IMR-90 (cell line): Measurements from ENCODE around the gene SLAMF6. TPM values are rescaled to one million over a fixed set of nuclear protein-coding genes. Genes with fewer than 3 reads are reported as not detected.

Experiments used
- ATAC-seq: fragments of 200-7000 bp; cut with Tn5 transposase; 2 replicates; pipeline ENCODE4 v1.9.1; 2020; ENCODE audit warnings: low read depth, mild to moderate bottlenecking, moderate library complexity
- BruUV-seq: library from RNA; stranded (reverse); fragments of 400-500 nt; replicated peaks from 2 replicates; lab custom pipeline; 2021; lab: Mats Ljungman, UMichigan
- CTCF ChIA-PET: fragments of 300-600 bp; formaldehyde crosslinking; extraction: SDS; loops from one replicate; lab custom pipeline; 2021; ENCODE audit warnings: antibody characterized with exemption; lab: Yijun Ruan, JAX
- POLR2A ChIA-PET: fragments of 300-600 bp; sonication (Branson Sonifier 250); formaldehyde crosslinking; loops from one replicate; lab custom pipeline; 2022; ENCODE audit warnings: antibody characterized with exemption; ENCODE audit not compliant: unreplicated experiment; lab: Charles Lee
- DNase-seq: peaks from one replicate; pipeline ENCODE4 v3.0.0; 2013
- H2AFZ ChIP-seq: replicated peaks from 2 replicates; pipeline ENCODE3; 2013; ENCODE audit warnings: low read length, mild to moderate bottlenecking; ENCODE audit not compliant: poor library complexity
- H2AK5ac ChIP-seq: 2 replicates; pipeline ENCODE4 v1.6.1; 2013; ENCODE audit warnings: low read depth, low read length, inconsistent platforms
- H2AK9ac ChIP-seq: replicated peaks from 2 replicates; pipeline ENCODE3; 2013; ENCODE audit warnings: mild to moderate bottlenecking, low read depth, low read length, moderate library complexity; ENCODE audit not compliant: poor library complexity
- H2BK120ac ChIP-seq: 2 replicates; pipeline ENCODE4 v1.6.1; 2013; ENCODE audit warnings: low read depth, low read length, inconsistent platforms
- H2BK15ac ChIP-seq: 3 replicates; pipeline ENCODE4 v1.6.1; 2013; ENCODE audit warnings: low read depth, low read length, inconsistent platforms
- H2BK20ac ChIP-seq: 2 replicates; pipeline ENCODE4 v1.6.1; 2013; ENCODE audit warnings: low read depth, mild to moderate bottlenecking, inconsistent platforms, low read length, moderate library complexity
- H2BK5ac ChIP-seq: 2 replicates; pipeline ENCODE4 v1.6.1; 2013; ENCODE audit warnings: mild to moderate bottlenecking, low read depth, low read length, inconsistent platforms; ENCODE audit not compliant: poor library complexity, severe bottlenecking
- H3K14ac ChIP-seq: replicated peaks from 2 replicates; pipeline ENCODE4 v1.6.1; 2013; ENCODE audit warnings: low read depth, low read length, inconsistent platforms
- H3K18ac ChIP-seq: 2 replicates; pipeline ENCODE4 v1.6.1; 2013; ENCODE audit warnings: low read depth, low read length, control low read depth
- H3K23ac ChIP-seq: 2 replicates; pipeline ENCODE4 v1.6.1; 2013; ENCODE audit warnings: low read depth, low read length, inconsistent platforms
- H3K27ac ChIP-seq: 2 replicates; pipeline ENCODE4 v1.5.1; 2013; ENCODE audit warnings: mild to moderate bottlenecking, control low read depth, low read length; ENCODE audit not compliant: insufficient read depth
- H3K27me3 ChIP-seq: 2 replicates; pipeline ENCODE4 v1.6.1; 2013; ENCODE audit warnings: low read length; ENCODE audit not compliant: control insufficient read depth, insufficient read depth
- H3K36me3 ChIP-seq: 2 replicates; pipeline ENCODE4 v1.6.1; 2013; ENCODE audit warnings: low read length, mixed read lengths; ENCODE audit not compliant: control insufficient read depth, insufficient read depth
- H3K4ac ChIP-seq: 2 replicates; pipeline ENCODE4 v1.6.1; 2013; ENCODE audit warnings: low read depth, low read length, inconsistent platforms
- H3K4me1 ChIP-seq: 2 replicates; pipeline ENCODE4 v1.6.1; 2013; ENCODE audit warnings: low read length, mixed read lengths; ENCODE audit not compliant: control insufficient read depth, insufficient read depth
- H3K4me2 ChIP-seq: 2 replicates; pipeline ENCODE4 v1.6.1; 2013; ENCODE audit warnings: low read depth, mild to moderate bottlenecking, control low read depth, low read length, moderate library complexity
- H3K4me3 ChIP-seq: 2 replicates; pipeline ENCODE4 v1.5.1; 2013; ENCODE audit warnings: low read depth, mild to moderate bottlenecking, control low read depth, low read length, moderate library complexity; ENCODE audit not compliant: insufficient read depth
- H3K56ac ChIP-seq: 2 replicates; pipeline ENCODE4 v1.6.1; 2013; ENCODE audit warnings: low read length, inconsistent platforms; ENCODE audit not compliant: insufficient read depth; ENCODE audit errors: extremely low read depth
- H3K79me1 ChIP-seq, 2 experiments: 2 replicates each; pipeline ENCODE4 v1.6.1; 2013; ENCODE audit warnings: low read length in 2 of 2, inconsistent platforms in 1 of 2, low read depth in 1 of 2
- H3K9ac ChIP-seq: 2 replicates; pipeline ENCODE4 v1.6.1; 2013; ENCODE audit warnings: low read depth, low read length, control low read depth
- H3K9me1 ChIP-seq: 2 replicates; pipeline ENCODE4 v1.6.1; 2013; ENCODE audit warnings: low read length, inconsistent platforms; ENCODE audit not compliant: insufficient read depth
- H3K9me3 ChIP-seq: 2 replicates; pipeline ENCODE4 v1.6.1; 2013; ENCODE audit warnings: low read length; ENCODE audit not compliant: control insufficient read depth, insufficient read depth
- H4K20me1 ChIP-seq: 2 replicates; pipeline ENCODE4 v1.6.1; 2013; ENCODE audit warnings: low read length, inconsistent platforms; ENCODE audit not compliant: insufficient read depth
- H4K5ac ChIP-seq: 2 replicates; pipeline ENCODE4 v1.6.1; 2013; ENCODE audit warnings: mild to moderate bottlenecking, low read depth, low read length, control low read depth
- H4K8ac ChIP-seq, 2 experiments: 2 replicates each; pipeline ENCODE4 v1.6.1; 2013; ENCODE audit warnings: low read depth in 2 of 2, low read length in 2 of 2, control low read depth in 1 of 2, inconsistent platforms in 1 of 2
- H4K91ac ChIP-seq: 2 replicates; pipeline ENCODE4 v1.6.1; 2013; ENCODE audit warnings: low read depth, low read length, inconsistent platforms; ENCODE audit not compliant: insufficient read depth
- BHLHE40 ChIP-seq: fragments of 150-350 bp; IDR thresholded peaks from 2 replicates; pipeline ENCODE4 v1.6.1; 2016; ENCODE audit warnings: mild to moderate bottlenecking, low read depth, low read length
- CEBPB ChIP-seq: IDR thresholded peaks from 2 replicates; pipeline ENCODE4 v1.6.1; 2012; ENCODE audit warnings: low read depth, low read length, improper control_type of control experiment
- CHD1 ChIP-seq: IDR thresholded peaks from 2 replicates; pipeline ENCODE4 v1.6.1; 2012; ENCODE audit warnings: low read depth, low read length, improper control_type of control experiment
- CTCF ChIP-seq: conservative IDR thresholded peaks from 2 replicates; pipeline ENCODE4 v1.5.1; 2012; ENCODE audit warnings: mild to moderate bottlenecking, low read depth, low read length, improper control_type of control experiment
- ELK1 ChIP-seq: fragments of 150-350 bp; IDR thresholded peaks from 2 replicates; pipeline ENCODE4 v1.6.1; 2016; ENCODE audit warnings: low read depth, mild to moderate bottlenecking, low read length, moderate library complexity, borderline replicate concordance
- FOS ChIP-seq: fragments of 150-350 bp; IDR thresholded peaks from 2 replicates; pipeline ENCODE4 v1.6.1; 2016; ENCODE audit warnings: low read depth, low read length
- MAFK ChIP-seq: IDR thresholded peaks from 2 replicates; pipeline ENCODE4 v1.6.1; 2012; ENCODE audit warnings: low read depth, low read length, improper control_type of control experiment
- MAZ ChIP-seq: IDR thresholded peaks from 2 replicates; pipeline ENCODE4 v1.6.1; 2012; ENCODE audit warnings: low read depth, mild to moderate bottlenecking, low read length, improper control_type of control experiment, moderate library complexity, borderline replicate concordance
- MXI1 ChIP-seq: IDR thresholded peaks from 2 replicates; pipeline ENCODE4 v1.6.1; 2012; ENCODE audit warnings: low read depth, mild to moderate bottlenecking, low read length, moderate library complexity, borderline replicate concordance
- NFE2L2 ChIP-seq: fragments of 150-350 bp; IDR thresholded peaks from 2 replicates; pipeline ENCODE4 v1.6.1; 2016; ENCODE audit warnings: low read depth, mild to moderate bottlenecking, low read length
- POLR2A ChIP-seq: IDR thresholded peaks from 2 replicates; pipeline ENCODE4 v1.6.1; 2012; ENCODE audit warnings: mild to moderate bottlenecking, low read depth, low read length
- RAD21 ChIP-seq: IDR thresholded peaks from 2 replicates; pipeline ENCODE4 v1.6.1; 2012; ENCODE audit warnings: low read length, improper control_type of control experiment
- RCOR1 ChIP-seq: IDR thresholded peaks from 2 replicates; pipeline ENCODE4 v1.6.1; 2012; ENCODE audit warnings: mild to moderate bottlenecking, low read length, improper control_type of control experiment; ENCODE audit not compliant: insufficient replicate concordance
- RFX5 ChIP-seq: IDR thresholded peaks from 2 replicates; pipeline ENCODE4 v1.8.0; 2012; ENCODE audit warnings: low read depth, mild to moderate bottlenecking, low read length, moderate library complexity
- SMC3 ChIP-seq: fragments of 150-350 bp; IDR thresholded peaks from 2 replicates; pipeline ENCODE4 v1.6.1; 2016; ENCODE audit warnings: low read depth, mild to moderate bottlenecking, antibody characterized with exemption, low read length, moderate library complexity
- USF2 ChIP-seq: fragments of 150-350 bp; IDR thresholded peaks from 2 replicates; pipeline ENCODE4 v1.6.1; 2017; ENCODE audit warnings: mild to moderate bottlenecking, antibody characterized with exemption, low read length, low read depth
- WGBS, 2 experiments: methylation state at CpG; one replicate each; pipeline versions ENCODE4 v1.1.5 to v1.1.7; 2013; ENCODE audit warnings: missing lambda C conversion rate in 2 of 2; ENCODE audit not compliant: insufficient read length in 1 of 2; ENCODE audit errors: extremely low coverage in 2 of 2; 5-methylcytosine and 5-hydroxymethylcytosine counted together
- dilution Hi-C: fragments of 300-500 bp; cut with HindIII; formaldehyde crosslinking; loops from one replicate; pipeline ENCODE4 v1.14.3; 2018; ENCODE audit warnings: low sequenced_read_pairs; ENCODE audit not compliant: unreplicated experiment
- in situ Hi-C: fragments of 300-500 bp; cut with MboI; formaldehyde crosslinking; loops from 3 replicates; pipeline ENCODE4 v1.14.3; 2019; ENCODE audit warnings: low sequenced_read_pairs, inconsistent platforms, mixed read lengths
- intact Hi-C: fragments of 100-400 bp; cut with micrococcal nuclease; formaldehyde crosslinking; loops from 2 replicates; pipeline ENCODE4 v1.10.0; 2022
- polyA plus RNA-seq, 3 experiments: library from polyadenylated mRNA; depleted of rRNA; stranded (reverse); fragments of >200 nt; gene quantifications; 2 replicates each; pipeline ENCODE4 v1.2.3, GENCODE V29; 2012; ENCODE audit warnings: low replicate concordance in 1 of 3
- total RNA-seq: library from RNA; depleted of rRNA; stranded (reverse); fragments of >200 nt; gene quantifications from 2 replicates; pipeline ENCODE4 v1.2.3, GENCODE V29; 2012

SLAMF6 gene
- total and polyA plus RNA-seq, 2 of the 4 experiments (the other 2 are of a cell fraction): not detected

GRCh38 chr1:160522136-160522535 is 919 bp downstream of the SLAMF6 start:
- no peak overlapping the region for H3K4me3 ChIP-seq
- H4K5ac ChIP-seq: no peak overlapping the region
- BruUV-seq: no TSS peak
- H3K9me1 ChIP-seq: no peaks in the 10 kb centered on the region
- H2BK120ac ChIP-seq: no peak overlapping the region
- H2AK5ac ChIP-seq: no peak overlapping the region
- no peak overlapping the region for H3K4ac ChIP-seq
- no peaks in the 10 kb centered on the region for H3K79me1 ChIP-seq
- in situ Hi-C loops: no loop called here
- no peak overlapping the region for H3K56ac ChIP-seq
- H3K27ac ChIP-seq: no peak overlapping the region
- dilution Hi-C loops: no loop called here
- WGBS, 2 experiments: 0% methylated on average over 1 of the region's 3 CpGs; no CpG with 5 or more reads in 1 of the 2 experiments
- no peaks in the 10 kb centered on the region for H3K4me1 ChIP-seq
- no peaks in the 10 kb centered on the region for H4K20me1 ChIP-seq
- no peak overlapping the region for H3K23ac ChIP-seq
- H4K8ac ChIP-seq: no peak overlapping the region
- H2BK15ac ChIP-seq: no peak overlapping the region
- ATAC-seq (no peak), DNase-seq (no peak)
- H3K9ac ChIP-seq: no peak overlapping the region
- no peak overlapping the region for H2BK5ac ChIP-seq
- H3K36me3 ChIP-seq: no peaks in the 10 kb centered on the region
- POLR2A ChIA-PET: no interaction called here
- H2BK20ac ChIP-seq: no peak overlapping the region
- H3K9me3 ChIP-seq: no peaks in the 10 kb centered on the region
- intact Hi-C loops: no loop called here
- H3K14ac ChIP-seq: no peak overlapping the region
- no peak for TF ChIP-seq RFX5
- TF ChIP-seq CHD1: no peak
- no peak for TF ChIP-seq MAZ
- TF ChIP-seq NFE2L2: no peak
- no peak for TF ChIP-seq SMC3
- TF ChIP-seq MXI1: no peak
- no peak for TF ChIP-seq CEBPB
- no peak for TF ChIP-seq ELK1
- no peak for TF ChIP-seq FOS
- TF ChIP-seq CTCF: no peak
- no peak for TF ChIP-seq USF2
- no peak for TF ChIP-seq BHLHE40
- TF ChIP-seq RCOR1: no peak
- no peak for TF ChIP-seq POLR2A
- no peak for TF ChIP-seq RAD21
- TF ChIP-seq MAFK: no peak
- no peak overlapping the region for H3K18ac ChIP-seq
- H3K4me2 ChIP-seq: no peak overlapping the region
- CTCF ChIA-PET: no interaction called here
- H4K91ac ChIP-seq: no peak overlapping the region
- no peak overlapping the region for H2AFZ ChIP-seq
- H3K27me3 ChIP-seq: no peaks in the 10 kb centered on the region
- no peak overlapping the region for H2AK9ac ChIP-seq
